K562 (cell line): ENCODE measurements around the gene MOB3C. TPM values are rescaled to one million over a fixed set of nuclear protein-coding genes. Genes with fewer than 3 reads are reported as not detected.

ENCODE experiments used
- EWSR1 ChIP-seq: fragments of 450-650 bp; IDR thresholded peaks from 2 replicates; pipeline ENCODE4 v1.6.1; 2018; ENCODE audit warnings: borderline replicate concordance, mild to moderate bottlenecking, low read depth, moderate library complexity; ENCODE audit not compliant: partially characterized antibody
- PHF20 ChIP-seq: fragments of 450-650 bp; IDR thresholded peaks from 2 replicates; pipeline ENCODE4 v1.6.1; 2018; ENCODE audit not compliant: partially characterized antibody
- RFX7 ChIP-seq: fragments of 250-450 bp; sonication (Bioruptor Pico); IDR thresholded peaks from 2 replicates; pipeline ENCODE4 v1.5.1; 2021; ENCODE audit warnings: mild to moderate bottlenecking
- YY1 ChIP-seq, 3 experiments: IDR thresholded peaks; 2 replicates each; pipeline ENCODE4 v1.6.1; 2011; ENCODE audit warnings: low read length in 2 of 3, mild to moderate bottlenecking in 2 of 3, moderate library complexity in 2 of 3, borderline replicate concordance in 1 of 3, control low read depth in 1 of 3, low read depth in 1 of 3; ENCODE audit not compliant: insufficient read depth in 3 of 3, insufficient replicate concordance in 2 of 3, control insufficient read depth in 1 of 3, insufficient read length in 1 of 3; ENCODE audit errors: extremely low read depth in 1 of 3
- ZEB2 ChIP-seq: fragments of 450-650 bp; IDR thresholded peaks from 2 replicates; pipeline ENCODE4 v1.6.1; 2016
- ZNF282 ChIP-seq: sonication (generic); formaldehyde crosslinking; IDR thresholded peaks from 2 replicates; pipeline ENCODE4 v1.8.1; 2023; ENCODE audit warnings: missing genetic modification reagents
- polyA plus RNA-seq, 8 experiments: library from polyadenylated mRNA; depleted of rRNA in 4 of 8; stranded (reverse) in 5 of 8; unstranded in 3 of 8; fragments of >200 nt; fragmentation: Nextera tagmentation in 2 of 8; fragmentation: Illumina TruSeq in 1 of 8; extraction: Ambion mirVana in 2 of 8; extraction: Trizol in 1 of 8; gene quantifications; 2 replicates each; pipeline versions ENCODE4 v1.2.1 to v1.2.3, GENCODE V29; 2011 to 2014; ENCODE audit warnings: inconsistent platforms in 1 of 8, missing spikeins in 1 of 8
- total RNA-seq, 7 experiments: library from RNA; depleted of rRNA in 6 of 7; stranded (reverse); fragments of >200 nt in 6 of 7; fragmentation: Illumina TruSeq in 2 of 7; extraction: Trizol in 2 of 7; gene quantifications; 2 replicates each; pipeline versions ENCODE4 v1.2.1 to v1.2.3, GENCODE V29; 2011 to 2021; ENCODE audit warnings: low replicate concordance in 1 of 7
- TF ChIP-seq, protein P1 (sequence below): fragments of 250-450 bp; sonication (Bioruptor Pico); IDR thresholded peaks from 2 replicates; pipeline ENCODE4 v1.5.0; 2021; ENCODE audit warnings: mild to moderate bottlenecking, borderline replicate concordance

MOB3C gene
- total and polyA plus RNA-seq, 9 of the 15 experiments (the other 6 are each of a cell fraction or from before 2014, with no cell fraction given), result 1.0 to 7.5 (median 3.7) TPM

DNA sequence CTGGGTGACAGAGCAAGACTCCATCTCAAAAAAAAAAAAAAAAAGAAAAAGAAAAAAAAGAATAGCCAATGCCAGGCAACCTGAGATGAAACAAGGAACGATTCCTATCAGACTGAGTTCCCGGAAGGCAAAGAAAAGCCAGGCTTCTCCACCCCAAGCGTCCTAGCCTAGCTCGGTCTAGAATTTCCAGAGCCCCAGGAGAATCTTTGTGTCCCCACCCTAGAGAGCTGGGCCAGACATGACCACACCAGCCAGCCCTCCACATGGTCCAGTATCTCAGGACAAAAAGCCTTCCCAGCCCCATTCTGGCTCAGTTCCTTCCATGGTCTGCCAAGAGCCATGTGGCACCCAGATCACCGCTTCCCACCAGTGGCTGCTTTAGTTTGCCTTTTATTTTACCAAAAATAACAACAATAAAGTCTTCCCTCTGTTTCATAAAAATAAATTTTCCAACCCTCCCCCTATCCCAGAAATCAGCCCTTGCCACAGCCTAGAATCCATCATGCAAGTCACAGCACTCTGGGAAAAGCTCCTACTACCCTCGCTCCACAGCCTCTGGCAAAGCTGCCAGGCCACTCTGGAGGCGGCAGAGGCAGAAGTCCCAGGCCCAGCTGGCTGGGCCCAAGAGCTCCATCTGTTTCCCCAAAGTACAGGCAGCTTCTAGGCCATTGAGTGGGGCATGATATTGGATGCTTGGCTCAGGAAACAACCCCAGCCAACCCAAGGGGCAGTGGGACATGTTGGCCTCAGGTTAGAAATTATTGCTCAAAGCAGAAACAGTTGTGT, 9.1 kb downstream of the MOB3C start (continued):
- TF ChIP-seq PHF20, result no peak
- TF ChIP-seq, protein P1, sequence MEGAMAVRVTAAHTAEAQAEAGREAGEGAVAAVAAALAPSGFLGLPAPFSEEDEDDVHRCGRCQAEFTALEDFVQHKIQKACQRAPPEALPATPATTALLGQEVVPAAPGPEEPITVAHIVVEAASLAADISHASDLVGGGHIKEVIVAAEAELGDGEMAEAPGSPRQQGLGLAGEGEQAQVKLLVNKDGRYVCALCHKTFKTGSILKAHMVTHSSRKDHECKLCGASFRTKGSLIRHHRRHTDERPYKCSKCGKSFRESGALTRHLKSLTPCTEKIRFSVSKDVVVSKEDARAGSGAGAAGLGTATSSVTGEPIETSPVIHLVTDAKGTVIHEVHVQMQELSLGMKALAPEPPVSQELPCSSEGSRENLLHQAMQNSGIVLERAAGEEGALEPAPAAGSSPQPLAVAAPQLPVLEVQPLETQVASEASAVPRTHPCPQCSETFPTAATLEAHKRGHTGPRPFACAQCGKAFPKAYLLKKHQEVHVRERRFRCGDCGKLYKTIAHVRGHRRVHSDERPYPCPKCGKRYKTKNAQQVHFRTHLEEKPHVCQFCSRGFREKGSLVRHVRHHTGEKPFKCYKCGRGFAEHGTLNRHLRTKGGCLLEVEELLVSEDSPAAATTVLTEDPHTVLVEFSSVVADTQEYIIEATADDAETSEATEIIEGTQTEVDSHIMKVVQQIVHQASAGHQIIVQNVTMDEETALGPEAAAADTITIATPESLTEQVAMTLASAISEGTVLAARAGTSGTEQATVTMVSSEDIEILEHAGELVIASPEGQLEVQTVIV (CRISPR knock-in tag), result no peak
- no peak for TF ChIP-seq ZNF282 (CRISPR knock-in tag)
- TF ChIP-seq RFX7 (CRISPR knock-in tag), result no peak
- no peak for TF ChIP-seq YY1 (IDR thresholded peaks at IDR 0.05; ENCODE audit: borderline replicate concordance in 1 of 3, control insufficient read depth in 1 of 3, extremely low read depth in 1 of 3, insufficient read depth in 3 of 3, insufficient read length in 1 of 3, insufficient replicate concordance in 2 of 3, low read depth in 1 of 3, low read length in 2 of 3)
- no peak for TF ChIP-seq EWSR1
- no peak for TF ChIP-seq ZEB2
